ENCODE data around the gene VIM. TPM values are rescaled to one million over a fixed set of nuclear protein-coding genes. Genes with fewer than 3 reads are reported as not detected.

The VIM gene
- total and polyA plus RNA-seq, 2 donors (not counting 1 experiment from before 2014, with no cell fraction given) = 343 to 375 TPM

- ChIA-PET POLR2A (no interaction called here), CTCF (interaction anchor here (1.3 to 8.1 kb wide), 4 partner anchors 364 to 417 kb away, joined by 3 to 72 read pairs (median 13); no protein-coding TSS in a partner anchor)
- Mint-ChIP-seq H3K27ac (no peak overlapping the region), H3K4me1 (peaks cover 4% of the 10 kb centered on the region), H3K27me3 (peaks cover 10% of the 10 kb centered on the region), H3K4me3 (no peak overlapping the region), H3K9me3 (ENCODE audit: insufficient read depth) (no peaks in the 10 kb centered on the region)
- TF ChIP-seq EZH2 (IDR thresholded peaks at IDR 0.05; ENCODE audit: borderline replicate concordance, insufficient read depth, low read depth, low read length, poor library complexity, severe bottlenecking) = no peak
- TF ChIP-seq CTCF (IDR thresholded peaks at IDR 0.05) = no peak
- intact Hi-C loops (cut with micrococcal nuclease) = no loop called here
- Histone ChIP-seq H4K20me1 (ENCODE audit: control insufficient read depth, insufficient read depth, low read length, poor library complexity, severe bottlenecking) (no peaks in the 10 kb centered on the region), H3K36me3 (replicated peaks in 1 of 2; ENCODE audit: control extremely low read depth in 1 of 2, control insufficient read depth in 1 of 2, extremely low read depth in 1 of 2, insufficient read depth in 2 of 2, low read length in 1 of 2) (no peaks in the 10 kb centered on the region), H3K4me2 (replicated peaks; ENCODE audit: low read depth, low read length, poor library complexity, severe bottlenecking) (no peak overlapping the region), H3K27me3 (replicated peaks in 1 of 4; ENCODE audit: control extremely low read depth in 1 of 4, control insufficient read depth in 3 of 4, insufficient read depth in 4 of 4, low read length in 3 of 4) (no peaks in the 10 kb centered on the region), H3K4me1 (ENCODE audit: control insufficient read depth in 2 of 2, insufficient read depth in 2 of 2, low read length in 2 of 2) (peaks cover 0 to 3% of the 10 kb centered on the region in 2 donors), H3K9me3 (ENCODE audit: control extremely low read depth in 1 of 3, control insufficient read depth in 2 of 3, insufficient read depth in 1 of 3, low read length in 2 of 3) (peaks cover 0 to 2% (median 0%) of the 10 kb centered on the region in 3 donors), H3K4me3 (ENCODE audit: control extremely low read depth in 1 of 5, extremely low read depth in 1 of 5, insufficient read depth in 1 of 5, low read depth in 2 of 5, low read length in 4 of 5) (no peak overlapping the region), H3K9ac (ENCODE audit: low read length) (no peak overlapping the region), H2AFZ (ENCODE audit: insufficient read depth, low read depth, low read length, poor library complexity, severe bottlenecking) (no peak overlapping the region), H3K79me2 (ENCODE audit: control insufficient read depth, insufficient read depth, low read length) (no peaks in the 10 kb centered on the region), H3K27ac (ENCODE audit: low read length in 2 of 2) (no peak overlapping the region)
- ATAC-seq (ENCODE audit: low read depth) (no peak), DNase-seq (no peak)
- no CpG with 5 or more reads among the region's 3 CpGs for WGBS (ENCODE audit: insufficient coverage)
Observed at GRCh38 chr10:17255512-17255911, 27.5 kb downstream of the VIM start.

- Mint-ChIP-seq H3K27me3 (peaks cover 10% of the 10 kb centered on the region), H3K9me3 (ENCODE audit: insufficient read depth) (no peaks in the 10 kb centered on the region), H3K27ac (no peak overlapping the region), H3K4me1 (peaks cover 4% of the 10 kb centered on the region), H3K4me3 (no peak overlapping the region)
- Histone ChIP-seq H3K79me2 (ENCODE audit: control insufficient read depth, insufficient read depth, low read length) (no peaks in the 10 kb centered on the region), H3K36me3 (replicated peaks in 1 of 2; ENCODE audit: control extremely low read depth in 1 of 2, control insufficient read depth in 1 of 2, extremely low read depth in 1 of 2, insufficient read depth in 2 of 2, low read length in 1 of 2) (no peaks in the 10 kb centered on the region), H3K9me3 (ENCODE audit: control extremely low read depth in 1 of 3, control insufficient read depth in 2 of 3, insufficient read depth in 1 of 3, low read length in 2 of 3) (peaks cover 0 to 3% (median 2%) of the 10 kb centered on the region in 3 donors), H3K4me2 (replicated peaks; ENCODE audit: low read depth, low read length, poor library complexity, severe bottlenecking) (no peak overlapping the region), H3K4me1 (ENCODE audit: control insufficient read depth in 2 of 2, insufficient read depth in 2 of 2, low read length in 2 of 2) (peaks cover 0 to 3% of the 10 kb centered on the region in 2 donors), H3K9ac (ENCODE audit: low read length) (no peak overlapping the region), H2AFZ (ENCODE audit: insufficient read depth, low read depth, low read length, poor library complexity, severe bottlenecking) (no peak overlapping the region), H3K27me3 (replicated peaks in 1 of 4; ENCODE audit: control extremely low read depth in 1 of 4, control insufficient read depth in 3 of 4, insufficient read depth in 4 of 4, low read length in 3 of 4) (no peaks in the 10 kb centered on the region), H3K4me3 (ENCODE audit: control extremely low read depth in 1 of 5, extremely low read depth in 1 of 5, insufficient read depth in 1 of 5, low read depth in 2 of 5, low read length in 4 of 5) (no peak overlapping the region), H3K27ac (ENCODE audit: low read length in 2 of 2) (no peak overlapping the region), H4K20me1 (ENCODE audit: control insufficient read depth, insufficient read depth, low read length, poor library complexity, severe bottlenecking) (no peaks in the 10 kb centered on the region)
- no peak for ATAC-seq (ENCODE audit: low read depth)
- ChIA-PET CTCF (interaction anchor here (0.7 to 8.1 kb wide), 19 partner anchors 10 to 435 kb away, joined by 3 to 72 read pairs (median 6); partner anchors contain the start of gene TRDMT1), POLR2A (interaction anchor here (0.6 kb wide), 1 partner anchor 401 kb away, joined by 3 read pairs; no protein-coding TSS in a partner anchor)
- WGBS (ENCODE audit: insufficient coverage) = no CpG with 5 or more reads among the region's 1 CpG
- no peak for DNase-seq
- intact Hi-C loops (cut with micrococcal nuclease) = loop anchor here (2.0 kb wide), 2 partner anchors 175 to 1377 kb away; no protein-coding TSS in a partner anchor
- TF ChIP-seq EZH2 (IDR thresholded peaks at IDR 0.05; ENCODE audit: borderline replicate concordance, insufficient read depth, low read depth, low read length, poor library complexity, severe bottlenecking) = no peak
- no peak for TF ChIP-seq CTCF (IDR thresholded peaks at IDR 0.05)
Observed at GRCh38 chr10:17256051-17256450, 28.0 kb downstream of the VIM start.
